Uterus (tissue), 2 donors: ENCODE results near the gene TRAF3IP3.

Experiments
- CTCF ChIP-seq, 4 experiments: fragments of 200-600 bp in 2 of 4; fragments of 450-650 bp in 2 of 4; sonication (generic) in 2 of 4; IDR thresholded peaks; one replicate each; pipeline ENCODE4 v1.5.1; 2016 to 2019; ENCODE audit warnings: antibody characterized with exemption in 4 of 4, mild to moderate bottlenecking in 2 of 4, moderate library complexity in 1 of 4
- POLR2A ChIP-seq, 2 donors: fragments of 450-650 bp; IDR thresholded peaks; one replicate each; pipeline ENCODE4 v1.6.1; 2016; ENCODE audit warnings: antibody characterized with exemption in 2 of 2, mild to moderate bottlenecking in 1 of 2, moderate library complexity in 1 of 2

GRCh38 chr1:209751627-209752231 lies 4.1 kb upstream of the TRAF3IP3 start:
- TF ChIP-seq CTCF (IDR thresholded peaks at IDR 0.05) (no peak), POLR2A (IDR thresholded peaks at IDR 0.05) (no peak)
